K562 (cell line): ENCODE results near the gene OPRL1. TPM values are rescaled to one million over a fixed set of nuclear protein-coding genes. Genes with fewer than 3 reads are reported as not detected.
A peak's percentile ranks its signal among the peaks of the same experiment; 100 is the strongest.

Experiments
- CHD4 ChIP-seq: fragments of 200-600 bp; sonication (generic); IDR thresholded peaks from 3 replicates; pipeline ENCODE4 v1.6.1; 2012; ENCODE audit warnings: low read depth, mild to moderate bottlenecking, mixed read lengths, low read length, inconsistent platforms; ENCODE audit not compliant: insufficient read depth, insufficient replicate concordance, poor library complexity, severe bottlenecking
- CTCF ChIP-seq, 3 experiments: IDR thresholded peaks in 2 of 3; conservative IDR thresholded peaks in 1 of 3; 2 replicates each; pipeline ENCODE4 v1.5.1; 2011 to 2012; ENCODE audit warnings: low read length in 3 of 3, mild to moderate bottlenecking in 3 of 3, control low read depth in 2 of 3, improper control_type of control experiment in 1 of 3, inconsistent platforms in 1 of 3, low read depth in 1 of 3, mixed read lengths in 1 of 3, moderate library complexity in 1 of 3; ENCODE audit not compliant: insufficient read depth in 2 of 3
- E2F5 ChIP-seq: sonication (generic); formaldehyde crosslinking; IDR thresholded peaks from 2 replicates; pipeline ENCODE4 v1.8.0; 2022; ENCODE audit warnings: mild to moderate bottlenecking, missing genetic modification reagents
- FOXA3 ChIP-seq, 2 experiments: fragments of 450-650 bp in 1 of 2; sonication (generic) in 1 of 2; formaldehyde crosslinking; IDR thresholded peaks in 1 of 2; conservative IDR thresholded peaks in 1 of 2; 2 replicates each; pipeline versions ENCODE4 v1.4.0 to v1.8.0; 2020 to 2022; ENCODE audit warnings: mild to moderate bottlenecking in 2 of 2, missing genetic modification reagents in 1 of 2
- MAFF ChIP-seq: IDR thresholded peaks from 2 replicates; pipeline ENCODE4 v1.6.1; 2012; ENCODE audit warnings: low read length, improper control_type of control experiment
- NEUROD1 ChIP-seq: fragments of 150-350 bp; IDR thresholded peaks from 2 replicates; pipeline ENCODE4 v1.6.1; 2014; ENCODE audit warnings: borderline replicate concordance, low read length, low read depth; ENCODE audit not compliant: partially characterized antibody
- POLR2AphosphoS5 ChIP-seq: IDR thresholded peaks from 2 replicates; pipeline ENCODE4 v1.6.1; 2011; ENCODE audit warnings: mild to moderate bottlenecking, low read depth, low read length, moderate library complexity; ENCODE audit not compliant: control insufficient read depth, insufficient read depth
- PREB ChIP-seq: sonication (generic); formaldehyde crosslinking; IDR thresholded peaks from 2 replicates; pipeline ENCODE4 v1.8.1; 2023; ENCODE audit warnings: mild to moderate bottlenecking, missing genetic modification reagents
- RNF219 ChIP-seq: fragments of 250-450 bp; sonication (Bioruptor Pico); IDR thresholded peaks from 2 replicates; pipeline ENCODE4 v1.5.0; 2022; ENCODE audit warnings: mild to moderate bottlenecking
- SNIP1 ChIP-seq: fragments of 450-650 bp; IDR thresholded peaks from 2 replicates; pipeline ENCODE4 v1.7.1; 2017; ENCODE audit warnings: low read depth, mild to moderate bottlenecking
- THRB ChIP-seq: fragments of 450-650 bp; formaldehyde crosslinking; conservative IDR thresholded peaks from 2 replicates; pipeline ENCODE4 v1.4.0; 2022; ENCODE audit warnings: mild to moderate bottlenecking, missing genetic modification characterization
- ZBTB26 ChIP-seq: fragments of 450-650 bp; formaldehyde crosslinking; IDR thresholded peaks from 2 replicates; pipeline ENCODE4 v1.4.0; 2022; ENCODE audit warnings: missing genetic modification characterization
- ZFP36 ChIP-seq: fragments of 150-350 bp; IDR thresholded peaks from 2 replicates; pipeline ENCODE4 v1.6.1; 2018; ENCODE audit warnings: low read length, low read depth; ENCODE audit not compliant: partially characterized antibody
- ZNF644 ChIP-seq: fragments of 200-800 bp; sonication (Bioruptor generic); IDR thresholded peaks from 2 replicates; pipeline ENCODE4 v1.6.1; 2016; ENCODE audit warnings: low read depth, missing genetic modification characterization, missing compliant biosample characterization
- ZNF764 ChIP-seq: fragments of 250-450 bp; sonication (Bioruptor Pico); IDR thresholded peaks from 2 replicates; pipeline ENCODE4 v1.4.0; 2020; ENCODE audit warnings: low read depth, mild to moderate bottlenecking, moderate library complexity
- ZSCAN29 ChIP-seq: fragments of 450-650 bp; IDR thresholded peaks from 2 replicates; pipeline ENCODE4 v1.6.1; 2017
- polyA plus RNA-seq, 8 experiments: library from polyadenylated mRNA; depleted of rRNA in 4 of 8; stranded (reverse) in 5 of 8; unstranded in 3 of 8; fragments of >200 nt; fragmentation: Nextera tagmentation in 2 of 8; fragmentation: Illumina TruSeq in 1 of 8; extraction: Ambion mirVana in 2 of 8; extraction: Trizol in 1 of 8; gene quantifications; 2 replicates each; pipeline versions ENCODE4 v1.2.1 to v1.2.3, GENCODE V29; 2011 to 2014; ENCODE audit warnings: inconsistent platforms in 1 of 8, missing spikeins in 1 of 8
- total RNA-seq, 7 experiments: library from RNA; depleted of rRNA in 6 of 7; stranded (reverse); fragments of >200 nt in 6 of 7; fragmentation: Illumina TruSeq in 2 of 7; extraction: Trizol in 2 of 7; gene quantifications; 2 replicates each; pipeline versions ENCODE4 v1.2.1 to v1.2.3, GENCODE V29; 2011 to 2021; ENCODE audit warnings: low replicate concordance in 1 of 7

The OPRL1 gene
- total and polyA plus RNA-seq, 9 of the 15 experiments (the other 6 are each of a cell fraction or from before 2014, with no cell fraction given), result 0.06 to 0.33 (median 0.11) TPM; not detected in 2

- TF ChIP-seq MAFF (no peak), CTCF (IDR thresholded peaks at IDR 0.05 in 2 of 3, conservative IDR thresholded peaks at IDR 0.05 in 1 of 3; ENCODE audit: insufficient read depth in 2 of 3, low read depth in 1 of 3, low read length in 3 of 3) (no peak), PREB (CRISPR knock-in tag) (no peak), ZNF764 (CRISPR knock-in tag) (no peak), ZFP36 (no peak), SNIP1 (no peak), CHD4 (no peak), ZBTB26 (CRISPR knock-in tag) (peak; percentile 40; the same call in 1 of the 2 replicates), RNF219 (CRISPR knock-in tag) (no peak), POLR2AphosphoS5 (peak; percentile 61), E2F5 (CRISPR knock-in tag) (peak; percentile 86; the same call in 1 of the 2 replicates), NEUROD1 (peak; percentile 14), THRB (0 out of 2 replicates have a peak, but pooled peaks have one; percentile 34), ZSCAN29 (no peak), FOXA3 (CRISPR knock-in tag; conservative IDR thresholded peaks at IDR 0.05 in 1 of 2, IDR thresholded peaks at IDR 0.05 in 1 of 2) (0 out of 4 replicates have a peak, but pooled peaks of 1 of the 2 experiments have one; percentile 46), ZNF644 (peak; percentile 99)
Observed at GRCh38 chr20:64062596-64063388, 17.1 kb upstream of the OPRL1 start, which contains the start of gene TCEA2 (continued).
